Left forelimb (tissue), 1 donor: ENCODE data around the gene FAM83F.
"Not testable (repeated sequence)": the region's sequence is repeated elsewhere in the genome, so short reads cannot be mapped to it uniquely, and the experiment has no call there.

Source experiments
- DNase-seq: peaks from one replicate; pipeline ENCODE4 v3.0.0-alpha.2; 2018; ENCODE audit warnings: low spot score

FAM83F gene

GRCh38 chr22:40015358-40015976 lies 20.7 kb downstream of the FAM83F start:
- DNase-seq: no peak

- DNase-seq: no peak
Observed at GRCh38 chr22:40018051-40018450, 23.3 kb downstream of the FAM83F start.

- DNase-seq: no peak
Observed at GRCh38 chr22:40019100-40019499, 24.3 kb downstream of the FAM83F start.

GRCh38 chr22:40020956-40021355 lies 26.2 kb downstream of the FAM83F start:
- DNase-seq: no peak

GRCh38 chr22:40021401-40022000 lies 26.7 kb downstream of the FAM83F start:
- no peak for DNase-seq

- no peak for DNase-seq
Observed at GRCh38 chr22:40022536-40023240, 27.9 kb downstream of the FAM83F start.

- DNase-seq: no peak
Observed at GRCh38 chr22:40023341-40023841, 28.6 kb downstream of the FAM83F start.

GRCh38 chr22:40024201-40025061 lies 29.7 kb downstream of the FAM83F start:
- DNase-seq: no peak

- DNase-seq: not testable (repeated sequence)
Observed at GRCh38 chr22:40025062-40025379, 30.3 kb downstream of the FAM83F start.

GRCh38 chr22:40025856-40026255 lies 31.1 kb downstream of the FAM83F start:
- no peak for DNase-seq

- no peak for DNase-seq
Observed at GRCh38 chr22:40026641-40027040, 31.9 kb downstream of the FAM83F start.

GRCh38 chr22:40027191-40028097 lies 32.7 kb downstream of the FAM83F start:
- no peak for DNase-seq

- DNase-seq: peak; percentile 63
Observed at GRCh38 chr22:40028098-40028425, 33.3 kb downstream of the FAM83F start.

GRCh38 chr22:40029189-40029890 lies 34.6 kb downstream of the FAM83F start:
- peak; percentile 55 for DNase-seq

- peak; percentile 57 for DNase-seq
Observed at GRCh38 chr22:40030026-40030757, 35.4 kb downstream of the FAM83F start.

GRCh38 chr22:40030758-40031095 lies 36.0 kb downstream of the FAM83F start:
- DNase-seq: no peak

GRCh38 chr22:40031766-40032470 lies 37.2 kb downstream of the FAM83F start:
- DNase-seq: peak; percentile 38

GRCh38 chr22:40033586-40034380 lies 39.0 kb downstream of the FAM83F start:
- DNase-seq: no peak

- no peak for DNase-seq
Observed at GRCh38 chr22:40035351-40035750, 40.6 kb downstream of the FAM83F start.
